GM19455 (cell line): ENCODE results near the gene CIROP.
"Not testable (repeated sequence)": the region's sequence is repeated elsewhere in the genome, so short reads cannot be mapped to it uniquely, and the experiment has no call there.

Experiments
- ATAC-seq: cut with Tn5 transposase; IDR thresholded peaks from one replicate; pipeline ENCODE4 v1.9.1; 2021; ENCODE audit not compliant: unreplicated experiment

CIROP gene

GRCh38 chr14:23115039-23115731, 10.4 kb upstream of the CIROP start:
- ATAC-seq: no peak

- ATAC-seq: no peak
Measured at GRCh38 chr14:23114669-23115038, 9.9 kb upstream of the CIROP start.

DNA sequence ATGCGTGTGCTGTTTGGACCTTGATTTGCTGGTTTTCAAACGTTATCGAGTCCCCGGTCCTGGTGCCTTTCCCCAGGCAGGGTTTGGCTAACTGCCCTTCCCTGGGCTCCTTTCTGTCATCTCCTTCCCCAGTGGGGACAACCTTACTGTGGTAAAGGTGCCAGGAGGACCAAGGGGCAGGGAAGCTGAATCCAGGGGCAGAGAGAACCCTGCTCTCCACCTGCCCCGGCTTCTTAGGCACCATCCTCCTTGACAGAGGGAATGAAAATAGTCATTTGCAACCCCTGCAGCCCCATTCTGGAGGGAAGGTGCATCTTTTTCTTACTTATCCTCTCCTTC, 9.3 kb upstream of the CIROP start:
- no peak for ATAC-seq

DNA sequence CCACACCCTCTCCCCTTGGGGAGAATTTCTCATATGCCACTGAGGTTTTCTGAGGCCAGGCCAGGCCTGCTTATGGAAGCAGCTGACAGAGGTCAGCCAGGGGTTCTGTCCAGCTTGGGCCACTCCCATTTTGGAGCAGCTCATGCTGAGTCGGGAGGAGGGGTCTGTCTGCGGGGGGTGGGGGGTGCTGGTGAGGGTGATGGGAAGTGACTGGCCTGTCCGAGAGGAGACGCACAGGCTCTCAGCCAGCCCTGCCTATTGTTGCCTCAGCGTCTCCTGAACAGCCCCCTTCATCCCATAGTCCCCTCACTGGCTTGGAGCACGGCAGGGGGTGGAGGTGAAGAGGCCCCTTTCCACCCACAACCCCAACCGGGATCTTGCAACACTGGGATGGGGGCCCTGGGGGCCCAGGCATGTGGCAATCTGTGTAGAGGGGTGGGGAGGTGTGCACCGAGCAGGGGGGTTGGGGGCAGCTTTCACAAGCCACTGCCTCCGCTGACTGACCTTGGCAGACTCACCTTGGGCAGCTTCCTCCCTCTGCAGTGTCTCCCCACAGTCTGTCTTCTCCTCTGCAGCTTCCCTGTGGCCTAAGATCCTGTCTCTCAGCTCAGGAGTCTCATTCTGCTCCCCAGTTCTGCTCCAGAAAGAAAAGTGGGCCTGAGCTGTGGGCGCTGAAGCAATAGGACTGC, 8.8 kb upstream of the CIROP start:
- no peak for ATAC-seq

DNA sequence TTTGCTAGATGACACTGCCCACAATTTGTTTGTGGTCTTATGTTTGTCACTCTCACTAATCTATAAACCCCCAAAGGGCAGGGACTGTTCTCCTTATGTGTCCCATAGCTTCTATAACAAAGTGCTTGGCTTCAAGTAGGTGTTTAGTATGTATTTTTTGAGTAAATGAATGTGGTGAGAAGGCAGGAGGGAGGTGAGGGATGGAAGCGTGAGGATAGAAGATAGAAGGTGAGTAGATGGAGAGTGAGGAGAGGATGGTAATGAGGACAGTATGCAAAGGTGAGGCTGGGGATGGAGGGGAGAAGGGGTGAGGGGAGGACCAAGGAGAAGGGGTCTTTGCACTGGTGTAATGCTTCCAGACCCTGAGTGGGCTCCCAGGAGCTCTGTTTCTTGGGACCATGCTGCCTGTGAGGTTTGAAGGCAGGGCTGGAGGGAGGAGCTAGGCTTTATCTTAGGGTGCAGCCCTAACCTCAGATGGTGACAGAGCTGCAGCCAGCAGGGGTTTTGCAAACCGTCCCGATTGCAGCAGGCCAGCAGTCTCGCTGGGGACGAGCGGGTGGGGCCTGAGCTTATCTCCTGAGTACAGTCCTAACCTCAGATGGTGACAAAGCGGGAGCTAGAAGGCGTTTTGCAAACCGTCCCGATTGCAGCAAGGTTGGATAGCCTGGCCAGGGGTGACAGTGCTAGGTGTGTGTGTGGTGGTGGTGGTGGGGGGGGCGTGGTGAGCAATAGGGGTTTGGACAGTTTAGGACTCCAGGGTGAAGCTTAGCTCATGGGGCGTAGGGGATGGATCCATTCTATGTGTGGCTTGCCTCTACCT, 7.8 kb upstream of the CIROP start:
- ATAC-seq: no peak

- ATAC-seq: no peak
Measured at GRCh38 chr14:23110579-23111365, 6.0 kb upstream of the CIROP start.

GRCh38 chr14:23109769-23110168, 5.0 kb upstream of the CIROP start:
- no peak for ATAC-seq

- not testable (repeated sequence) for ATAC-seq
Measured at GRCh38 chr14:23108169-23108568, 3.4 kb upstream of the CIROP start.

DNA sequence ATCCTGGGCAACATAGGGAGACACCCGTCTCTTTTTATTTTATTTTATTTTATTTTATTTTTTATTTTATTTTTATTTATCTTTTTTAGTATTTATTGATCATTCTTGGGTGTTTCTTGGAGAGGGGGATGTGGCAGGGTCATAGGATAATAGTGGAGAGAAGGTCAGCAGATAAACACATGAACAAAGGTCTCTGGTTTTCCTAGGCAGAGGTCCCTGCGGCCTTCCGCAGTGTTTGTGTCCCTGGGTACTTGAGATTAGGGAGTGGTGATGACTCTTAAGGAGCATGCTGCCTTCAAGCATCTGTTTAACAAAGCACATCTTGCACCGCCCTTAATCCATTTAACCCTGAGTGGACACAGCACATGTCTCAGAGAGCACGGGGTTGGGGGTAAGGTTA, 2.8 kb upstream of the CIROP start:
- not testable (repeated sequence) for ATAC-seq

- no peak for ATAC-seq
Measured at GRCh38 chr14:23106747-23107045, 1.9 kb upstream of the CIROP start.

GRCh38 chr14:23105348-23105824, 597 bp upstream of the CIROP start:
- ATAC-seq: no peak

DNA sequence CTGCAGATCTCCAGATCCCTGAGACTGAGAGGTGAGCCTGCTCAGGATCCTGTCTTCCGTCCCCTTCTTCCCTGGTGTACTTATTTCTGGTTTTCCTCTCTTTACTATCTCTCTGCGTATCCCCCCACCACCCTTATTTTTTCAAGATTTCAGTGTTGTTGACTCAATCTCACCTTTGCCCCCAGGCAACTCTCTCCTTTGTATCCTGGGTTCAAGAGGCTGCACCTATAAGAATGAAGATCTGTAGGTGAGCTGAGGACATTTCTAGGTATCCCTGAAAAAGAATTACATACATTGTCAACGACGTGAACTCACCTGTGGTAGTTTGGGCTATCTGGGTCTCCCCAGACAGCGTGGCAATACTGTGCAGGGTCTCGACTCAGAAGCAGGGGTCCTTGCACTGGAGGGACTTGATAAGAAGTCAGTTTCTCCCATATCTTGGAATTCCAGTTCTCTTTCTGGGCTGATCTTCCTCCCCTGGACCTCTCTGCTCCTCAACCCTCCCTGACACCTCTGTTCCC, 659 bp downstream of the CIROP start:
- ATAC-seq: no peak

DNA sequence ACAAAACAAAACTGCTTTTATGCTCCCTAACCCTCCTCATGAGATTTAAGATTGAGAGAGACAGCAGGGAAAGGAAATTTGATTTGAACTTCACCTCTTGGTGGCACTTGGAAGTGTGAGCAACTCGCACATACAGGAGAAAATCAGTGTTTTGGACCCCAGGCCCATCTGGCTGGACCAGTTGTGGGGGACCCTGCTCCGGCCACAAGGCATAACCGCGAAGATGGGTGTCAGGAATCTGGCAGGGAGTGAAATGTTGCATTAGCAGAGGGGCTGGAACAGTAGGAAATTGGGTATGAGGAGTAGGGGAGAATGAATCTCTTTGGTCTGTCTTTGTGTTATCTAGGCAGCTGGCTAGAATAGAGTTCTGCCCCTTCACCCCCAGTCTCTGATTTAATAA, 1.2 kb downstream of the CIROP start:
- ATAC-seq: no peak

DNA sequence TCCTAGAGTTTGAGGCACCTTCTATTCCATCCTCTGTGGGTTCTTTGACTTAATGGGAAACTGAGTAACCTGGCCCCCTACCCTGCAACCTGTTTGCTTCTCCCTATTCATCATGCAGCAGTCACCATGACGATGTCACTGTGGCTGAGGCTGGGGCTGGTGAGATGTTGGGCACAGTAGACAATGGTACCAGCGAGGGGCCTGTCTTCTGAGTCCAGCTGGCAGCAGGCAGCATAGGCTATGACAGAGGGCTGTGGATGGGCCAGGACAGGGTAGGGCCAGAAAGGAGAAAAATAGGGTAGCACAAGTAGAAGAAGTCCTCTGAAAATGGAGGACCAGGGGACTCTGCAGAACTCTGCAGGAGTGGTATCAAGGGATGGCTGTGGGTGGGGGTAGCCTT, 2.0 kb downstream of the CIROP start:
- no peak for ATAC-seq

GRCh38 chr14:23101986-23102625, 2.7 kb downstream of the CIROP start:
- no peak for ATAC-seq

DNA sequence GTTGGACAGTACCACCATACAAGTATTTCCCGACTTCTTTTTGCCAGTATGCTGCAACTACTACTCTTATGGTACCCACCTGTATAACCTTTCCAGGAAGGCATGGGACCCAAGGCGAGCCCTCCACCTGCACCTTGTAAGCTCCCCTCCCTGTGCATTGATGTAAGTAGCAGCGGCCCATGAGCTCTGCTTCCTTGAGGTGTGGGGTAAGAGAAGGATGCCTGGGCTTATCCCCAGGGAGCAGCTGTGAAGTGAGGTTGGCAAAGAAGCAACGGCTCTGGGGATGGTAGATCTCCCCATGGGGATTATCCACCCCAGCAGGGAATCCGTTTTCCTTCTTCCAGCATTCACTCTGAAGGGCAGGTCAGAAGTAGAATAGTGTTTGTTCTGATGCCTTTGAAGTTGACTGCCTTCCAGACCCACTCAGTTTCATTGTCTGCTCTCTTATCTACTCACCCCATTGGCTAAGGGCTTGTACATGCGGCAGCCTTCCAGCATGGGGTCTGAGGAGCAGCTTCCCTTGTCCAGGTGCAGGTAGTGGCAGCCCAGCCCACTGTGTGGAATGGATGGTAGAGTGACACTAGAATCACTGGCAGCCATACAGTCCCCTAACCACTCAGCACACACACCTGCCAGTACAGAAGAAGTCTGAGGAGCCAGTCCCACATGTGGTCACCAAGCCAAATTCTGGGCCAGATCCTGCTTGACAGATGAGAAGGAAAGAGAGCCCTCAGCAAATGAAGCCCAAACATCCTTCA, 3.4 kb downstream of the CIROP start:
- ATAC-seq: no peak

DNA sequence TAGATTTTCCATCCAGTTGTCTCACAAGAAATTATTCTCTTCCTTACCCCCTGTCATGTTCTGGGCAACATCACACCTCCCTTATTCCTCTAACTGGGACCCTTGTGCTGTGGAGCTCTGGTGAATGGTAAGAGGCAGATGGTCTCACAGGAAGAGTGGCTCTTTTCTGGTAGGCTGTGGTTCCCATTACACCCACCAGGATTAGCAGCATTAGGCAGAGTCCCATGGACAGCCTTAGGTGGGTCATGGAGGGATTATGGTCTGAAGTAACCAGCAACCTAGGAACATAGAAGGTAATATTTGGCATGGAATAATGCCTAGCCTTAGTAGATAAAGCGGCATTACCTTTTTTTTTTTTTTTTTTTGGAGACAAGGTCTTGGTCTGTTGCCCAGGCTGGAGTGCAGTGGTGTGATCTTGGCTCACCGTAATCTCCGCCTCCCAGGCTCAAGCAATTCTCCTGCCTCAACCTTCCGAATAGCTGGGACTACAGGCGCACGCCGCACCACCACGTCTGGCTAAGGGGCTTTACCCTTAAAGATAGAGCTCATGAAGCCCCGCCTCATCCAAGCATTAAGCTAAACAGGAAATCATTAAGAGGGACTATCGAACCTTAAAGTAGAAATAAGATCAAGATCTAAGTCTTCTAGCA, 5.5 kb downstream of the CIROP start:
- no peak for ATAC-seq

DNA sequence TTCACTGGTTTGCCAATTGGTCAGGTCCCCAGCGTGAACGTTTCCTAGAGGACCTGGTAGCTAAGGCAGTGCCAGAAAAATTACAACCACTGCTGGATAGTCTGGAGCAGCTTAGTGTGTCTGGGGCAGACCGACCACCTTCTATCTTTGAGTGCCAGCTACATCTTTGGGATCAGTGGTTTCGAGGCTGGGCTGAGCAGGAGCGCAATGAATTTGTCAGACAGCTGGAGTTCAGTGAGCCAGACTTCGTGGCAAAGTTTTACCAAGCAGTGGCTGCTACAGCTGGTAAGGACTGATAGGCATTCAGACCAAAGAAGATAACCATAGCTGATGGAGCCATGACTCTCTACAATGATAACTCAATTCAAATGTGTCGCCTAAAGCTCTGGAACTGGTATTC, 7.0 kb downstream of the CIROP start:
- no peak for ATAC-seq
